ENCODE data around the gene ERGIC1.

DNA sequence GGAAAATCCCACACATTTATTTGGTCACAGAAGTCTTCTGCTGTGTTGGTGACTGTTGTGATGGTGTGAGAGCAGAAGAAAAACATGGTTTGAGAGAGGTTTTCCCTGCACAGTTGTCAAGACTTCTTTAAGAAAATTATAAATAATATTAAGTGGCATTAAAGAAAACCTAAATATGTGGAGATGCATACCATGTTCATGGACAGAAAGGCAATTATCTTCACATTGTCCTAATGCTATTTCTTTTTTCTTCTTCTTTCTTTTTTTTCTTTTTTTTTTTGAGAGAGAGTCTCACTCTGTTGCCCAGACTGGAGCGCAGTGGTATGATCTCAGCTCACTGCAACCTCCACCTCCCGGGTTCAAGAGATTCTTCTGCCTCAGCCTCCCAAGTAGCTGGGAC, 24.3 kb upstream of the ERGIC1 start:
- TF ChIP-seq POLR2A (IDR thresholded peaks at IDR 0.05), result no peak
- TF ChIP-seq, protein P1, sequence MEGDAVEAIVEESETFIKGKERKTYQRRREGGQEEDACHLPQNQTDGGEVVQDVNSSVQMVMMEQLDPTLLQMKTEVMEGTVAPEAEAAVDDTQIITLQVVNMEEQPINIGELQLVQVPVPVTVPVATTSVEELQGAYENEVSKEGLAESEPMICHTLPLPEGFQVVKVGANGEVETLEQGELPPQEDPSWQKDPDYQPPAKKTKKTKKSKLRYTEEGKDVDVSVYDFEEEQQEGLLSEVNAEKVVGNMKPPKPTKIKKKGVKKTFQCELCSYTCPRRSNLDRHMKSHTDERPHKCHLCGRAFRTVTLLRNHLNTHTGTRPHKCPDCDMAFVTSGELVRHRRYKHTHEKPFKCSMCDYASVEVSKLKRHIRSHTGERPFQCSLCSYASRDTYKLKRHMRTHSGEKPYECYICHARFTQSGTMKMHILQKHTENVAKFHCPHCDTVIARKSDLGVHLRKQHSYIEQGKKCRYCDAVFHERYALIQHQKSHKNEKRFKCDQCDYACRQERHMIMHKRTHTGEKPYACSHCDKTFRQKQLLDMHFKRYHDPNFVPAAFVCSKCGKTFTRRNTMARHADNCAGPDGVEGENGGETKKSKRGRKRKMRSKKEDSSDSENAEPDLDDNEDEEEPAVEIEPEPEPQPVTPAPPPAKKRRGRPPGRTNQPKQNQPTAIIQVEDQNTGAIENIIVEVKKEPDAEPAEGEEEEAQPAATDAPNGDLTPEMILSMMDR (IDR thresholded peaks at IDR 0.05 in 4 of 5, conservative IDR thresholded peaks at IDR 0.05 in 1 of 5), result no peak
